Epidermal melanocyte (primary cell): ENCODE data around the gene DMRT1.
"Not testable (repeated sequence)": the region's sequence is repeated elsewhere in the genome, so short reads cannot be mapped to it uniquely, and the experiment has no call there.

ENCODE experiments used
- DNase-seq: peaks from one replicate; pipeline ENCODE4 v3.0.0; 2011; ENCODE audit warnings: low spot score; ENCODE audit not compliant: insufficient read length

The DMRT1 gene

GRCh38 chr9:995781-996180, 154.3 kb downstream of the DMRT1 start:
- DNase-seq, result no peak

DNA sequence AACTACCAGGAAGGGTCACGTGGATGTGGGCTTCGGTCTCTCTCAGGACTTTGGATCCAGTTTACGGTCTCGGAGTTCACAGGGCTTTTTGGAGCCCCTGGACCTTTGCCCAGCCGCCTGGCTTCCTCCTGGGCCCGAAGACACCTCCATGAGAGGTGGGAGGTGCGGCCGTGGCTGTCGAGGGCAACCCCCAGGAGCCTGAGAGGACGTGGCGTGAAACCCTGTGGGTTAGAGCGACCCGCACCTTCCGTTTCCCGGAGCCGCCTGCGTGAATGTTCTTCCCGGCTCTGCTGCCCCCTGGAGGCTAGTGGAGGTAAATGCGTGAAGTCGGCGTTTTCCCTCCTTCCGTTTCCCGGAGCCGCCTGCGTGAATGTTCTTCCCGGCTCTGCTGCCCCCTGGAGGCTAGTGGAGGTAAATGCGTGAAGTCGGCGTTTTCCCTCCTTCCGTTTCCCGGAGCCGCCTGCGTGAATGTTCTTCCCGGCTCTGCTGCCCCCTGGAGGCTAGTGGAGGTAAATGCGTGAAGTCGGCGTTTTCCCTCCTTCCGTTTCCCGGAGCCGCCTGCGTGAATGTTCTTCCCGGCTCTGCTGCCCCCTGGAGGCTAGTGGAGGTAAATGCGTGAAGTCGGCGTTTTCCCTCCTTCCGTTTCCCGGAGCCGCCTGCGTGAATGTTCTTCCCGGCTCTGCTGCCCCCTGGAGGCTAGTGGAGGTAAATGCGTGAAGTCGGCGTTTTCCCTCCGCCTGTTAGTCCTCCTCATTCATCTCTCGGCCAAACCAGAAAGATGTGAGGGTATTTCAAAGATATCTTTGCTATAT, 157.0 kb downstream of the DMRT1 start:
- not testable (repeated sequence) for DNase-seq

DNA sequence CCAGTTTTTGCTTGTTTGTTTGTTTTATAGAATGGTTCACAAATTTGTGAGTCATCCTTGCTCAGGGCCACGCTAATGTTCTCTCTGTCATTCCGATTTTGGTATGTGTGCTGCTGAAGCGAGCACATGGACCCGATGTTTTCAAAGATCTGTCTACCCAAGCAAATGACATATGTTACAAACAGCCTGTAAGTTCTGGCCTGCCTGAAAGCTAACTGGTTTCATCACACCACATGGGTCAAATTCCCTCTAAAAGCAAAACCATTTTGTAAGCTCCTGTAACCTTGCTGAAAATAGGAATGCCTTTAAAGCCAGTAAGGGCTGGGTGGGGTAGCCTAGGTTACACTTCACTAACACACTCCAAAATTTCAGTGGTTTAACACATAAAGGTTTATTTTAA, 160.3 kb downstream of the DMRT1 start:
- no peak for DNase-seq

GRCh38 chr9:1002678-1003077, 161.2 kb downstream of the DMRT1 start:
- DNase-seq, result no peak

GRCh38 chr9:1005043-1005667, 163.7 kb downstream of the DMRT1 start:
- no peak for DNase-seq

GRCh38 chr9:1007312-1007711, 165.8 kb downstream of the DMRT1 start:
- DNase-seq, result no peak

- no peak for DNase-seq
Measured at GRCh38 chr9:1008216-1008615, 166.7 kb downstream of the DMRT1 start.

- DNase-seq, result no peak
Measured at GRCh38 chr9:1009101-1009707, 167.7 kb downstream of the DMRT1 start.

- no peak for DNase-seq
Measured at GRCh38 chr9:1013021-1013420, 171.5 kb downstream of the DMRT1 start.

DNA sequence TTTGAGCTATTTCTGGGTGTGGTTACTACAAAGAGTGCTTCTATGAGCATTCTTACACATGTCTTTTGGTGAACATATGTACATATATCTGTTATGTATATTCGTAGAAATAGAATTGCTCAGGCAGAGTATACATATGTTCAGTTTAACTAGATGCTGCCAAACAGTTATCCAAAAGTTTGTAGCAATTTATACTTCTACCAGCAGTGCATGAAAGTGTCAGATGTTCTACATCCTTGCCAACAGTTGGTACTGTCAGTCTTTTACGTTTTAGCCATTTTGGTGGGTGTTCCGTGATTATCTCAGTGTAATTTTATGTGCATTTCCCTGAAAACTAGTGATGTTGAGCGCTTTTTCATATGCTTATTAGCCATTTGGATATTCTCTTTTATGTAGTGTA, 172.7 kb downstream of the DMRT1 start:
- DNase-seq, result no peak

- no peak for DNase-seq
Measured at GRCh38 chr9:1014640-1015039, 173.1 kb downstream of the DMRT1 start.

GRCh38 chr9:1018121-1018520, 176.6 kb downstream of the DMRT1 start:
- DNase-seq, result no peak
